Mucosa of rectum (tissue), 2 donors: Measurements from ENCODE around the gene ALDH18A1.

Source experiments
- H3K27ac ChIP-seq, 2 donors: one replicate each; pipeline ENCODE4 v1.7.0; 2013; ENCODE audit warnings: inconsistent platforms in 2 of 2, low read depth in 2 of 2, low read length in 2 of 2
- H3K27me3 ChIP-seq, 2 donors: one replicate each; pipeline ENCODE4 v1.7.0; 2013; ENCODE audit warnings: low read length in 2 of 2; ENCODE audit not compliant: control insufficient read depth in 2 of 2, insufficient read depth in 2 of 2
- H3K36me3 ChIP-seq, 2 donors: one replicate each; pipeline ENCODE4 v1.7.0; 2013; ENCODE audit warnings: low read length in 2 of 2; ENCODE audit not compliant: control insufficient read depth in 2 of 2, insufficient read depth in 2 of 2
- H3K4me1 ChIP-seq, 2 donors: one replicate each; pipeline ENCODE4 v1.7.0; 2013; ENCODE audit warnings: low read length in 2 of 2, mild to moderate bottlenecking in 1 of 2; ENCODE audit not compliant: control insufficient read depth in 2 of 2, insufficient read depth in 2 of 2
- H3K4me3 ChIP-seq, 2 donors: one replicate each; pipeline ENCODE4 v1.7.0; 2013; ENCODE audit warnings: low read length in 2 of 2
- H3K9ac ChIP-seq, 2 donors: one replicate each; pipeline ENCODE4 v1.7.0; 2013; ENCODE audit warnings: low read length in 2 of 2, low read depth in 1 of 2, mild to moderate bottlenecking in 1 of 2
- H3K9me3 ChIP-seq, 2 donors: one replicate each; pipeline ENCODE4 v1.7.0; 2013; ENCODE audit warnings: low read length in 2 of 2; ENCODE audit not compliant: control insufficient read depth in 2 of 2
- donor health status: healthy.
- donor health status: Normal muscosa, but diverticular disease.

Gene ALDH18A1

GRCh38 chr10:95572131-95572820, 84.2 kb downstream of the ALDH18A1 start:
- Histone ChIP-seq H3K9ac (no peak overlapping the region), H3K4me1 (no peaks in the 10 kb centered on the region), H3K27ac (no peak overlapping the region), H3K27me3 (no peaks in the 10 kb centered on the region), H3K4me3 (no peak overlapping the region), H3K36me3 (no peaks in the 10 kb centered on the region), H3K9me3 (no peaks in the 10 kb centered on the region)

DNA sequence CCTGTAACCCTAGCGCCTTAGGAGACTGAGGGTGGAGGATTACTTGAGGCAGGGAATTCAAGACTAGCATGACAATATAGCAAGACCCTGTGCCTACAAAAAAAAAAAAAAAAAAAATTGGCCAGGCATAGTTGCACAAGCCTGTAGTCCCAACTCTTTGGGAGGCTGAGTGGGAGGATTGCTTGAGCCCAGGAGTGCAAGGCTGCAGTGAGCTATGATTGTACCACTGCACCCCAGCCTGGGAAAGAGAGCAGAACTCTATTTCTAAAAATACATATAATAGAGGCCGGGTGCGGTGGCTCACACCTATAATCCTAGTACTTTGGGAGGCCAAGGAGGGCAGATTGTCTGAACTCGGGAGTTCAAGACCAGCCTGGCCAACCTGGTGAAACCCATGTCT, 85.1 kb downstream of the ALDH18A1 start:
- no peak overlapping the region for H3K4me3 ChIP-seq
- no peak overlapping the region for H3K9ac ChIP-seq
- H3K36me3 ChIP-seq: no peaks in the 10 kb centered on the region
- no peaks in the 10 kb centered on the region for H3K27me3 ChIP-seq
- H3K9me3 ChIP-seq: no peaks in the 10 kb centered on the region
- no peaks in the 10 kb centered on the region for H3K4me1 ChIP-seq
- H3K27ac ChIP-seq: no peak overlapping the region

DNA sequence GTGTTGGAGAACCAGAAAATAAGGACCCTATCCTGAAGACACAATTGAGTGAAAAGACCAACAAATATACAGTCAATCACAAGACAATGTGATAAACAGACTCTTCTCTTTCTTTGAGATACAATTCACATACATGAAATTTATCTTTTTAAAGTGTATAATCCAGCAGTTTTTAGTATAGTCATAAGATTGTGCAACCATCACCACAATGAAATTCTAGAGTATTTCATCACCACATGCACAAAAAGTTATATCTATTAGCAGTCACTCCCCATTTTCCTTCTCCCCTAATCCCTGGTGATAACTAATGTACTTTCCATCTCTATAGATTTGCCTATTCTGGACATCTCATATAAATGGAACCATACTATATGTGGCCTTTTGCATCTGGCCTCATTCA, 87.1 kb downstream of the ALDH18A1 start:
- Histone ChIP-seq H3K4me1 (no peaks in the 10 kb centered on the region), H3K36me3 (no peaks in the 10 kb centered on the region), H3K27me3 (no peaks in the 10 kb centered on the region), H3K9ac (no peak overlapping the region), H3K4me3 (no peak overlapping the region), H3K27ac (no peak overlapping the region), H3K9me3 (no peaks in the 10 kb centered on the region)

- H3K27ac ChIP-seq: no peak overlapping the region
- H3K9ac ChIP-seq: no peak overlapping the region
- no peak overlapping the region for H3K4me3 ChIP-seq
- H3K9me3 ChIP-seq: no peaks in the 10 kb centered on the region
- H3K4me1 ChIP-seq: peaks cover 0 to under 1% of the 10 kb centered on the region in 2 donors
- H3K36me3 ChIP-seq: no peaks in the 10 kb centered on the region
- H3K27me3 ChIP-seq: no peaks in the 10 kb centered on the region
Observed at GRCh38 chr10:95567903-95568630, 88.4 kb downstream of the ALDH18A1 start.

DNA sequence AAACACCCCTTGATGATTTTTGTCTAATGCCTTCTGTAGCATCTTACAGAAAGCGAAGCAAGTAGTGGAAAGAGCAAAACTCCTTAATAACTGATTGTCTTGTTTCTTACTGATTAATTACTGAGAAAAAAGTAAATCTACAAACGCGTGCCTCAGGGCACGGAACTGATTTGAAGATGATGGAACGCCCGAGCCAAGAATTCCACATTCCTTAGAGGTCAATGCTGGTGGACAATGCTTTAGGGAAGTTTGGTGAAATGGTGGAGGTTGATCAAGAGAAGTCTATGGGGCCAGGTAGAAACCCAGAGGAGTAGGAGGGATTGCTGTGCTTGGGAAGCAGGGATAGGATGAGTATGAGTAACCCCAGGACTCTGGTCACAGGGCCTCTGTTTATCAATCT, 90.4 kb downstream of the ALDH18A1 start:
- Histone ChIP-seq H3K4me1 (peaks cover 13 to 14% of the 10 kb centered on the region in 2 donors), H3K27me3 (no peaks in the 10 kb centered on the region), H3K4me3 (no peak overlapping the region), H3K27ac (no peak overlapping the region), H3K9me3 (no peaks in the 10 kb centered on the region), H3K9ac (no peak overlapping the region), H3K36me3 (no peaks in the 10 kb centered on the region)

- Histone ChIP-seq H3K27me3 (no peaks in the 10 kb centered on the region), H3K9ac (no peak overlapping the region), H3K4me3 (no peak overlapping the region), H3K27ac (no peak overlapping the region), H3K4me1 (peaks cover 15 to 16% of the 10 kb centered on the region in 2 donors), H3K9me3 (no peaks in the 10 kb centered on the region), H3K36me3 (no peaks in the 10 kb centered on the region)
Observed at GRCh38 chr10:95565336-95565735, 91.2 kb downstream of the ALDH18A1 start.

DNA sequence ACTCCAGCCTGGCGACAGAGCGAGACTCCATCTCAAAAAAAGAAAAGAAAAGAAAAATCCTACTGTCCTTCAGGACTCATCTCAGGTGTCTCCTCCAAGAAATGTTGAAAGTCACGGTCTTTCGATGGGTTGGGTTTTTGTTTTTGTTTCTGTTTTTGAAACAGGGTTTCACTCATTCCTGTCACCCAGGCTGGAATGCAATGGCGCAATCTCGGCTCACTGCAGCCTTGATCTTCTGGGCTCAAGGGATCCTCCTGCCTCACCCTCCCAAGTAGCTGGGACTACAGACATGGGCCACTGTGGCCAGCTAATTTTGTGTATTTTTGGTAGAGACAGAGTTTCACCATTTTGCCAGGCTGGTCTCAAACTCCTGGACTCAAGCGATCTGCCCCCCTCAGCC, 92.2 kb downstream of the ALDH18A1 start:
- Histone ChIP-seq H3K4me3 (no peak overlapping the region), H3K9ac (no peak overlapping the region), H3K9me3 (no peaks in the 10 kb centered on the region), H3K27ac (no peak overlapping the region), H3K27me3 (no peaks in the 10 kb centered on the region), H3K4me1 (peaks cover 20 to 21% of the 10 kb centered on the region in 2 donors), H3K36me3 (no peaks in the 10 kb centered on the region)

DNA sequence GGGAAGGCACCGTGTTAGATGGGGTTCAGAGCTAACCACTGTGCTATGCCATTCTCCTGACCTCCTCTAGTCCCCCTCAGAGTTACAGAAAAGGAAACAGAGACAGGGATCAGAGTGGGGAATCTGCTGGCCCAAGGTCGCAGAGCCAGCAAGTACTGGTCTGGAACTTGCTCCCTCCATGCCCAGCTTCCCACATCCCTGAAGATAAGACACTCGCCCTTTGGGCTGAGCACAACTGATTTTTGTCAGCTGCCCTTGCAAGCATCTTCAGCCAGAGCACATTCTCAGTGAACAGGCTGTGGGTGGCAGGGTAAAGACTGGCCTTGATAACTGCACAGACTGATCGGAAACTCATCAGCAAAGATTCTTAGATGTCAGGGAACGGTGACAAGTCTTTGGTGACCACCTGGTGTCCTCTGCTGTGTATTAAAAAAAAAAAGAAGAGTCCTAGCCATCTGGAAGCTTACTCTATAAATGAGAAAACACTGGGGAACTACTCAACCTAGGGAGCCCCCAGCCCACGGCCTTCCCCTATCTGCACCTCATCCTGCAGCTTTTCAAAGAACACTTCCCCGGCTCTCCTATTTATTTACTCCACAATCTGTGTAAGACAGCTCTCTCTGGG, 94.1 kb downstream of the ALDH18A1 start:
- Histone ChIP-seq H3K36me3 (no peaks in the 10 kb centered on the region), H3K27me3 (no peaks in the 10 kb centered on the region), H3K27ac (peak overlapping the region; percentile 21 to 38), H3K9me3 (no peaks in the 10 kb centered on the region), H3K9ac (peak overlapping the region; percentile 1 to 21), H3K4me3 (peak overlapping the region in 1 of 2 donors; percentile 66), H3K4me1 (peaks cover 22 to 32% of the 10 kb centered on the region in 2 donors)

DNA sequence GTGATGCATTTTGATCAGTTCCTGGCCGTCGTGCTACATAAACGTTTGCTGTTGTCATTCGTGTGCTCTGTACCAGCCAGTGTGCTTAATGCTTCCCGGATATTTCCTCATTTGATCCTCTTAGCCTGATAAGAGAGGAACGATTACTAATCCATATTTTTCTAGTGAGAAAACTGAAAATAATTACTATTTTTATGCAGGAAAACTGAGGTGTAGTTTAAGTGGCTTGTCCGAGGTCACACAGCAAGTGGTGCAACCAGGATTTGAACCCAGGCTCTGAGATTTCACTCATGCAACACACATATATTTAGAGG, 94.7 kb downstream of the ALDH18A1 start:
- Histone ChIP-seq H3K36me3 (no peaks in the 10 kb centered on the region), H3K9me3 (no peaks in the 10 kb centered on the region), H3K9ac (peak overlapping the region in 1 of 2 donors; percentile 5), H3K27me3 (no peaks in the 10 kb centered on the region), H3K4me3 (peak overlapping the region; percentile 45 to 66), H3K4me1 (peaks cover 22 to 32% of the 10 kb centered on the region in 2 donors), H3K27ac (peak overlapping the region in 1 of 2 donors; percentile 53)

- Histone ChIP-seq H3K27me3 (no peaks in the 10 kb centered on the region), H3K9ac (peak within 1 kb of the TSS; percentile 75 to 83), H3K4me3 (peak within 1 kb of the TSS; percentile 79 to 89), H3K9me3 (no peaks in the 10 kb centered on the region), H3K4me1 (peaks cover 22 to 32% of the 10 kb centered on the region in 2 donors), H3K36me3 (no peaks in the 10 kb centered on the region), H3K27ac (peak within 1 kb of the TSS; percentile 80 to 85)
Observed at GRCh38 chr10:95561177-95561863, 95.2 kb downstream of the ALDH18A1 start, which contains the start of gene SORBS1. TSS of gene SORBS1 (minus strand) at chr10:95561371. CDS start at chr10:95441135, 120,236 bp downstream.
